Stomach (tissue), 9 donors: ENCODE data around the gene MTR. TPM values are rescaled to one million over a fixed set of nuclear protein-coding genes. Genes with fewer than 3 reads are reported as not detected.
A peak's percentile ranks its signal among the peaks of the same experiment; 100 is the strongest.

Experiments used
- DNase-seq, 2 donors: peaks; one replicate each; pipeline versions ENCODE4 v3.0.0 to v3.0.0-alpha.2; 2013 to 2019
- H3K27ac ChIP-seq, 5 donors: fragments of 200-600 bp in 4 of 5; sonication (generic) in 4 of 5; one replicate each; pipeline ENCODE4 v1.5.1; 2013 to 2019; ENCODE audit warnings: mild to moderate bottlenecking in 1 of 5, moderate library complexity in 1 of 5
- H3K27me3 ChIP-seq, 3 donors: fragments of 200-600 bp; sonication (generic); one replicate each; pipeline ENCODE4 v1.5.1; 2017 to 2019; ENCODE audit warnings: mixed run types in 1 of 3
- H3K36me3 ChIP-seq, 4 donors: fragments of 200-600 bp; sonication (generic); 1 replicate in 3 of 4; 2 replicates in 1 of 4; pipeline ENCODE4 v1.5.1; 2016 to 2019
- H3K4me1 ChIP-seq, 4 donors: fragments of 200-600 bp; sonication (generic); one replicate each; pipeline ENCODE4 v1.5.1; 2016 to 2019
- H3K4me3 ChIP-seq, 4 donors: fragments of 200-600 bp; sonication (generic) in 3 of 4; one replicate each; pipeline ENCODE4 v1.5.1; 2016 to 2019; ENCODE audit warnings: mild to moderate bottlenecking in 1 of 4
- H3K9me3 ChIP-seq, 4 donors: fragments of 200-600 bp; sonication (generic); one replicate each; pipeline ENCODE4 v1.5.1; 2016 to 2019
- CTCF ChIP-seq, 7 experiments: fragments of 450-650 bp in 4 of 7; fragments of 200-600 bp in 3 of 7; sonication (generic) in 3 of 7; IDR thresholded peaks; one replicate each; pipeline ENCODE4 v1.5.1; 2016 to 2019; ENCODE audit warnings: antibody characterized with exemption in 7 of 7, control low read depth in 2 of 7, mild to moderate bottlenecking in 1 of 7
- EP300 ChIP-seq: sonication (generic); formaldehyde crosslinking; IDR thresholded peaks from one replicate; pipeline ENCODE4 v1.6.1; 2017; ENCODE audit warnings: antibody characterized with exemption
- POLR2A ChIP-seq, 4 donors: fragments of 450-650 bp; IDR thresholded peaks; one replicate each; pipeline ENCODE4 v1.6.1; 2016; ENCODE audit warnings: antibody characterized with exemption in 4 of 4, control low read depth in 2 of 4, mild to moderate bottlenecking in 1 of 4, moderate library complexity in 1 of 4
- POLR2AphosphoS5 ChIP-seq, 3 donors: sonication (generic); formaldehyde crosslinking; IDR thresholded peaks; one replicate each; pipeline ENCODE4 v1.6.1; 2016; ENCODE audit warnings: antibody characterized with exemption in 3 of 3
- WGBS, 5 donors: extraction: QIAGEN DNeasy Blood & Tissue Kit in 3 of 5; methylation state at CpG; one replicate each; pipeline versions ENCODE4 v1.1.5 to v1.1.7; 2013 to 2018; 5-methylcytosine and 5-hydroxymethylcytosine counted together
- intact Hi-C: fragments of 100-400 bp; cut with DNase I; formaldehyde crosslinking; loops from one replicate; pipeline ENCODE4 v1.15.1; 2023; ENCODE audit warnings: low total_unique reads
- polyA plus RNA-seq, 3 donors: library from polyadenylated mRNA; stranded (reverse); fragments of 200-250 nt; gene quantifications; one replicate each; pipeline ENCODE4 v1.2.3, GENCODE V29; 2013
- total RNA-seq, 5 donors: library from RNA; depleted of rRNA; stranded (reverse); fragments of >200 nt; gene quantifications; one replicate each; pipeline versions ENCODE4 v1.1.0 to v1.2.3, GENCODE V29; 2014 to 2016
- donor health status: healthy with polysubstance abuse.
- donor health status: Bipolar disorder and iron deficiency.
- donor health status: healthy.

Gene MTR
- total and polyA plus RNA-seq, 8 donors = 3.1 to 57.3 (median 23.6) TPM

GRCh38 chr1:236950365-236950764 is 155.3 kb downstream of the MTR start:
- no peaks in the 10 kb centered on the region for H3K9me3 ChIP-seq
- WGBS, 5 donors = 65 to 93% (median 83%) methylated on average over 5 of the region's 5 CpGs
- TF ChIP-seq EP300 (no peak), POLR2A (IDR thresholded peaks at IDR 0.05) (no peak), POLR2AphosphoS5 (IDR thresholded peaks at IDR 0.05) (no peak), CTCF (IDR thresholded peaks at IDR 0.05) (no peak)
- H3K4me3 ChIP-seq = no peak overlapping the region
- intact Hi-C loops = no loop called here
- no peak overlapping the region for H3K27ac ChIP-seq
- no peak for DNase-seq
- no peaks in the 10 kb centered on the region for H3K36me3 ChIP-seq
- H3K27me3 ChIP-seq = no peaks in the 10 kb centered on the region
- no peaks in the 10 kb centered on the region for H3K4me1 ChIP-seq

- no peak for TF ChIP-seq CTCF (IDR thresholded peaks at IDR 0.05)
- TF ChIP-seq POLR2AphosphoS5 (IDR thresholded peaks at IDR 0.05) = no peak
- TF ChIP-seq EP300 = no peak
- no peak for TF ChIP-seq POLR2A (IDR thresholded peaks at IDR 0.05)
- H3K27ac ChIP-seq = peak overlapping the region in 1 of 5 donors; percentile 67
- WGBS, 5 donors = 44 to 52% (median 46%) methylated on average over 7 of the region's 7 CpGs
- no peaks in the 10 kb centered on the region for H3K36me3 ChIP-seq
- no peaks in the 10 kb centered on the region for H3K27me3 ChIP-seq
- H3K4me1 ChIP-seq = no peaks in the 10 kb centered on the region
- no peaks in the 10 kb centered on the region for H3K9me3 ChIP-seq
- no peak for DNase-seq
- no peak overlapping the region for H3K4me3 ChIP-seq
- intact Hi-C loops = no loop called here
Measured at GRCh38 chr1:236951672-236952071, 156.6 kb downstream of the MTR start.

GRCh38 chr1:236952246-236953003 is 157.3 kb downstream of the MTR start:
- H3K9me3 ChIP-seq = no peaks in the 10 kb centered on the region
- H3K4me1 ChIP-seq = no peaks in the 10 kb centered on the region
- peak overlapping the region in 1 of 5 donors; percentile 67 for H3K27ac ChIP-seq
- intact Hi-C loops = no loop called here
- no peaks in the 10 kb centered on the region for H3K36me3 ChIP-seq
- WGBS, 5 donors = 32 to 52% (median 43%) methylated on average over 8 to 9 of the region's 9 CpGs
- no peak overlapping the region for H3K4me3 ChIP-seq
- TF ChIP-seq POLR2AphosphoS5 (IDR thresholded peaks at IDR 0.05) (no peak), CTCF (IDR thresholded peaks at IDR 0.05) (no peak), POLR2A (IDR thresholded peaks at IDR 0.05) (no peak), EP300 (no peak)
- DNase-seq = peak in 1 of 2 donors; percentile 32
- no peaks in the 10 kb centered on the region for H3K27me3 ChIP-seq

GRCh38 chr1:236953151-236953700 is 158.1 kb downstream of the MTR start:
- H3K4me3 ChIP-seq = no peak overlapping the region
- H3K4me1 ChIP-seq = no peaks in the 10 kb centered on the region
- no peaks in the 10 kb centered on the region for H3K36me3 ChIP-seq
- no peaks in the 10 kb centered on the region for H3K9me3 ChIP-seq
- H3K27ac ChIP-seq = peak overlapping the region in 1 of 5 donors; percentile 61
- WGBS, 5 donors = 65 to 75% (median 69%) methylated on average over 2 of the region's 2 CpGs
- H3K27me3 ChIP-seq = no peaks in the 10 kb centered on the region
- TF ChIP-seq EP300 = no peak
- no peak for TF ChIP-seq CTCF (IDR thresholded peaks at IDR 0.05)
- no peak for TF ChIP-seq POLR2AphosphoS5 (IDR thresholded peaks at IDR 0.05)
- TF ChIP-seq POLR2A (IDR thresholded peaks at IDR 0.05) = no peak
- intact Hi-C loops = no loop called here
- no peak for DNase-seq

Other genes with a start within 250 kb of the MTR start
- 10 to 100 TPM; 10.1 to 51.8 (median 25.6) TPM for gene HEATR1, start 190.8 kb upstream of the MTR start, total RNA-seq
- 1 to 10 TPM; 2.4 to 3.8 (median 3.1) TPM for gene HEATR1, start 190.8 kb upstream of the MTR start, polyA plus RNA-seq
- 10 to 100 TPM in 1 of 5 donors, 1 to 10 TPM in 1, under 1 TPM in 2, not detected in 1; 0.58 to 17.4 (median 3.6) TPM for gene ACTN2, start 108.8 kb upstream of the MTR start, total RNA-seq
- 1 to 10 TPM in 2 of 3 donors, under 1 TPM in 1; 0.37 to 2.6 (median 1.9) TPM for gene ACTN2, start 108.8 kb upstream of the MTR start, polyA plus RNA-seq
- not detected for gene MT1HL1, start 209.1 kb downstream of the MTR start, total RNA-seq
- gene MT1HL1, start 209.1 kb downstream of the MTR start, polyA plus RNA-seq = not detected
- 10 to 100 TPM in 2 of 5 donors, 1 to 10 TPM in 3; 1.8 to 33.5 (median 3.5) TPM for gene RYR2, start 246.9 kb downstream of the MTR start, total RNA-seq
- 1 to 10 TPM in 1 of 3 donors, under 1 TPM in 2; 0.25 to 1.4 (median 0.61) TPM for gene RYR2, start 246.9 kb downstream of the MTR start, polyA plus RNA-seq